Measurements from ENCODE around the gene NRIP2. TPM values are rescaled to one million over a fixed set of nuclear protein-coding genes. Genes with fewer than 3 reads are reported as not detected.

Gene NRIP2
- total RNA-seq, 1 donor from 2014 or later: not detected

DNA sequence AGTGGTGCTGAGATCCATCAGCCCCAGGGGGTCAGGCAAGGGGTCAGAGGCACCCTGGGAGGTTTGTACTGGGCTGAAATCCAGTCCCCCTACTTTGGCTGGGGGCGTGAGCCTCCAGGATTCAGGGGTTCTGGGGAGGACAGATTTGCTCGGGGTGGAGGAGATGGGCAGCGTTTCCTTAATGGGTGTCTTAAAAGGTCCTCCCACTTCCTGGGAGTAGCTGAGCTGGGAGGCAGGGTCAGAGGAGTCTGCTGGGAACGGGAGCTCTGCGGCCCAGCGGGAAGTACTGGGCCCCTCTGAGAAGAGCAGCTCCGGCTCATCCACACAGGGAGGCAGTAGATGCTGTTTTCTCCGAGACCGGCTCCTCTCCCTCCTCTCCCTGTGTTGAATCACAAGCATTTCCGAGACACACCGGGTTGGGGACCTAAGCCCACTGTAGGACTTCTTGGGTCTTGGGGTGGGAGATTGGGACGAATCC lies 24.1 kb upstream of the NRIP2 start:
- Mint-ChIP-seq H3K27ac (no peak overlapping the region), H3K4me1 (peaks cover 2% of the 10 kb centered on the region), H3K36me3 (peaks cover 14% of the 10 kb centered on the region), H3K4me3 (no peak overlapping the region), H3K27me3 (ENCODE audit: low read depth) (no peaks in the 10 kb centered on the region), H3K9me3 (no peaks in the 10 kb centered on the region)
- TF ChIP-seq CTCF (IDR thresholded peaks at IDR 0.05; ENCODE audit: unreplicated experiment): no peak
- DNase-seq (ENCODE audit: low spot score in 2 of 2, unreplicated experiment in 2 of 2): no peak

- no peak for TF ChIP-seq CTCF (IDR thresholded peaks at IDR 0.05; ENCODE audit: unreplicated experiment)
- peaks cover 12% of the 10 kb centered on the region for H3K36me3 Mint-ChIP-seq
- peaks cover 5% of the 10 kb centered on the region for H3K4me1 Mint-ChIP-seq
- no peaks in the 10 kb centered on the region for H3K27me3 Mint-ChIP-seq (ENCODE audit: low read depth)
- no peaks in the 10 kb centered on the region for H3K9me3 Mint-ChIP-seq
- H3K27ac Mint-ChIP-seq: no peak overlapping the region
- H3K4me3 Mint-ChIP-seq: no peak overlapping the region
- no peak for DNase-seq (ENCODE audit: low spot score in 2 of 2, unreplicated experiment in 2 of 2)
These were observed 23.5 kb upstream of the NRIP2 start for GRCh38 chr12:2858334-2858733.

DNA sequence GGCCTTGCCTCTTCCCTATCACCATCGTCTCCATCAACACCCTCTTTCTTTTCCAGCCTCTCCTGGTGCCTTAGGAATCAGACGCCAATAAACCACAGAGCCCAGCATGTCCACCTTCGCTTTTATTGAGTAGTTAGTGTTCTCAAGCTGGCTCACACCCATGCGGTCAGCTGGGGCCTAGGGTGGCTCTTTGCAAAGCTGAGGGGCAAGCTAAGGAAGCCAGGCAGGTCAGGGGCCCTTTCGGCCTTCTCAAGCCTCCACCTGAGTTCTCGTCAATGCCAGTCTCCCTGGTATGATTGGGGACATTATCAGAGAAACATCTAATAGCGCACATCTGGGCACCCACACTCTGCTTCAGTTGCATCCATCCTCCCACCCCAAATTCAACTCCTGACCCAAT lies 22.7 kb upstream of the NRIP2 start:
- H3K27me3 Mint-ChIP-seq (ENCODE audit: low read depth): no peaks in the 10 kb centered on the region
- peaks cover 12% of the 10 kb centered on the region for H3K36me3 Mint-ChIP-seq
- no peak overlapping the region for H3K27ac Mint-ChIP-seq
- no peaks in the 10 kb centered on the region for H3K9me3 Mint-ChIP-seq
- DNase-seq (ENCODE audit: low spot score in 2 of 2, unreplicated experiment in 2 of 2): no peak
- H3K4me1 Mint-ChIP-seq: peaks cover 5% of the 10 kb centered on the region
- no peak overlapping the region for H3K4me3 Mint-ChIP-seq
- no peak for TF ChIP-seq CTCF (IDR thresholded peaks at IDR 0.05; ENCODE audit: unreplicated experiment)

GRCh38 chr12:2857021-2857431 lies 22.2 kb upstream of the NRIP2 start, which contains the start of gene TEX52:
TSS of gene TEX52 (minus strand) at chr12:2857039. CDS start at chr12:2857026, 13 bp downstream.
- Mint-ChIP-seq H3K4me3 (no peak within 1 kb of the TSS), H3K4me1 (peaks cover 5% of the 10 kb centered on the region), H3K9me3 (no peaks in the 10 kb centered on the region), H3K27ac (no peak within 1 kb of the TSS), H3K36me3 (peaks cover 10% of the 10 kb centered on the region), H3K27me3 (ENCODE audit: low read depth) (no peaks in the 10 kb centered on the region)
- no peak for TF ChIP-seq CTCF (IDR thresholded peaks at IDR 0.05; ENCODE audit: unreplicated experiment)
- DNase-seq (ENCODE audit: low spot score in 2 of 2, unreplicated experiment in 2 of 2): no peak

GRCh38 chr12:2856051-2856450 lies 21.2 kb upstream of the NRIP2 start:
- H3K27ac Mint-ChIP-seq: no peak overlapping the region

More at GRCh38 chr12:2856051-2856450, 21.2 kb upstream of the NRIP2 start:
- no peak for TF ChIP-seq CTCF (IDR thresholded peaks at IDR 0.05; ENCODE audit: unreplicated experiment)
- no peak overlapping the region for H3K4me3 Mint-ChIP-seq
- peaks cover 5% of the 10 kb centered on the region for H3K4me1 Mint-ChIP-seq
- H3K9me3 Mint-ChIP-seq: no peaks in the 10 kb centered on the region
- H3K36me3 Mint-ChIP-seq: peaks cover 7% of the 10 kb centered on the region
- no peaks in the 10 kb centered on the region for H3K27me3 Mint-ChIP-seq (ENCODE audit: low read depth)
- DNase-seq (ENCODE audit: low spot score in 2 of 2, unreplicated experiment in 2 of 2): no peak

Data from mesothelial cell of epicardium (in vitro differentiated cells).